Ishikawa (cell line): ENCODE data around the gene CLCN4.

Source experiments
- CEBPB ChIP-seq: IDR thresholded peaks from 2 replicates; pipeline ENCODE4 v1.6.1; 2012
- CREB1 ChIP-seq: IDR thresholded peaks from 2 replicates; pipeline ENCODE4 v1.6.1; 2012; ENCODE audit warnings: low read depth
- EGR1 ChIP-seq: IDR thresholded peaks from 2 replicates; pipeline ENCODE4 v1.6.1; 2012
- EP300 ChIP-seq: IDR thresholded peaks from 2 replicates; pipeline ENCODE4 v1.6.1; 2012; ENCODE audit warnings: borderline replicate concordance
- FOXM1 ChIP-seq: IDR thresholded peaks from 2 replicates; pipeline ENCODE4 v1.6.1; 2012; ENCODE audit warnings: low read depth, borderline replicate concordance
- NFIC ChIP-seq: IDR thresholded peaks from 2 replicates; pipeline ENCODE4 v1.6.1; 2012
- RAD21 ChIP-seq: IDR thresholded peaks from 2 replicates; pipeline ENCODE4 v1.6.1; 2012; ENCODE audit warnings: low read depth
- TAF1 ChIP-seq: IDR thresholded peaks from 2 replicates; pipeline ENCODE4 v1.6.1; 2012; ENCODE audit warnings: low read depth, mild to moderate bottlenecking
- TCF12 ChIP-seq: IDR thresholded peaks from 2 replicates; pipeline ENCODE4 v1.6.1; 2012; ENCODE audit warnings: low read depth
- TEAD4 ChIP-seq: IDR thresholded peaks from 2 replicates; pipeline ENCODE4 v1.6.1; 2012
- YY1 ChIP-seq: IDR thresholded peaks from 2 replicates; pipeline ENCODE4 v1.6.1; 2012; ENCODE audit warnings: low read depth
- ZBTB7A ChIP-seq: IDR thresholded peaks from 2 replicates; pipeline ENCODE4 v1.6.1; 2012; ENCODE audit warnings: low read depth
- TF ChIP-seq, protein P1 (sequence below): IDR thresholded peaks from 2 replicates; pipeline ENCODE4 v1.6.1; 2012; ENCODE audit warnings: low read depth, mild to moderate bottlenecking
- TF ChIP-seq, protein P2 (sequence below): IDR thresholded peaks from 2 replicates; pipeline ENCODE4 v1.6.1; 2012
- TF ChIP-seq, protein P3 (sequence below): IDR thresholded peaks from 2 replicates; pipeline ENCODE4 v1.6.1; 2012

The CLCN4 gene

GRCh38 chrX:10195947-10196346 is 39.2 kb downstream of the CLCN4 start:
- TF ChIP-seq EGR1, result no peak
- TF ChIP-seq CEBPB, result no peak
- TF ChIP-seq, protein P1, sequence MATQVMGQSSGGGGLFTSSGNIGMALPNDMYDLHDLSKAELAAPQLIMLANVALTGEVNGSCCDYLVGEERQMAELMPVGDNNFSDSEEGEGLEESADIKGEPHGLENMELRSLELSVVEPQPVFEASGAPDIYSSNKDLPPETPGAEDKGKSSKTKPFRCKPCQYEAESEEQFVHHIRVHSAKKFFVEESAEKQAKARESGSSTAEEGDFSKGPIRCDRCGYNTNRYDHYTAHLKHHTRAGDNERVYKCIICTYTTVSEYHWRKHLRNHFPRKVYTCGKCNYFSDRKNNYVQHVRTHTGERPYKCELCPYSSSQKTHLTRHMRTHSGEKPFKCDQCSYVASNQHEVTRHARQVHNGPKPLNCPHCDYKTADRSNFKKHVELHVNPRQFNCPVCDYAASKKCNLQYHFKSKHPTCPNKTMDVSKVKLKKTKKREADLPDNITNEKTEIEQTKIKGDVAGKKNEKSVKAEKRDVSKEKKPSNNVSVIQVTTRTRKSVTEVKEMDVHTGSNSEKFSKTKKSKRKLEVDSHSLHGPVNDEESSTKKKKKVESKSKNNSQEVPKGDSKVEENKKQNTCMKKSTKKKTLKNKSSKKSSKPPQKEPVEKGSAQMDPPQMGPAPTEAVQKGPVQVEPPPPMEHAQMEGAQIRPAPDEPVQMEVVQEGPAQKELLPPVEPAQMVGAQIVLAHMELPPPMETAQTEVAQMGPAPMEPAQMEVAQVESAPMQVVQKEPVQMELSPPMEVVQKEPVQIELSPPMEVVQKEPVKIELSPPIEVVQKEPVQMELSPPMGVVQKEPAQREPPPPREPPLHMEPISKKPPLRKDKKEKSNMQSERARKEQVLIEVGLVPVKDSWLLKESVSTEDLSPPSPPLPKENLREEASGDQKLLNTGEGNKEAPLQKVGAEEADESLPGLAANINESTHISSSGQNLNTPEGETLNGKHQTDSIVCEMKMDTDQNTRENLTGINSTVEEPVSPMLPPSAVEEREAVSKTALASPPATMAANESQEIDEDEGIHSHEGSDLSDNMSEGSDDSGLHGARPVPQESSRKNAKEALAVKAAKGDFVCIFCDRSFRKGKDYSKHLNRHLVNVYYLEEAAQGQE, result no peak
- TF ChIP-seq RAD21, result no peak
- no peak for TF ChIP-seq EP300
- no peak for TF ChIP-seq TAF1

- TF ChIP-seq NFIC (no peak), EP300 (no peak), FOXM1 (no peak), ZBTB7A (no peak), TAF1 (no peak), CEBPB (no peak), YY1 (no peak), RAD21 (no peak), TCF12 (no peak)
- TF ChIP-seq, protein P2, sequence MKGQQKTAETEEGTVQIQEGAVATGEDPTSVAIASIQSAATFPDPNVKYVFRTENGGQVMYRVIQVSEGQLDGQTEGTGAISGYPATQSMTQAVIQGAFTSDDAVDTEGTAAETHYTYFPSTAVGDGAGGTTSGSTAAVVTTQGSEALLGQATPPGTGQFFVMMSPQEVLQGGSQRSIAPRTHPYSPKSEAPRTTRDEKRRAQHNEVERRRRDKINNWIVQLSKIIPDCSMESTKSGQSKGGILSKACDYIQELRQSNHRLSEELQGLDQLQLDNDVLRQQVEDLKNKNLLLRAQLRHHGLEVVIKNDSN, result no peak
- TF ChIP-seq, protein P1, result no peak
Measured at GRCh38 chrX:10197279-10198210, 40.8 kb downstream of the CLCN4 start.

- TF ChIP-seq TEAD4 (no peak), FOXM1 (no peak), TAF1 (no peak), TCF12 (no peak), EGR1 (no peak), CEBPB (no peak)
- TF ChIP-seq, protein P2, result no peak
Measured at GRCh38 chrX:10198254-10198653, 41.5 kb downstream of the CLCN4 start.

DNA sequence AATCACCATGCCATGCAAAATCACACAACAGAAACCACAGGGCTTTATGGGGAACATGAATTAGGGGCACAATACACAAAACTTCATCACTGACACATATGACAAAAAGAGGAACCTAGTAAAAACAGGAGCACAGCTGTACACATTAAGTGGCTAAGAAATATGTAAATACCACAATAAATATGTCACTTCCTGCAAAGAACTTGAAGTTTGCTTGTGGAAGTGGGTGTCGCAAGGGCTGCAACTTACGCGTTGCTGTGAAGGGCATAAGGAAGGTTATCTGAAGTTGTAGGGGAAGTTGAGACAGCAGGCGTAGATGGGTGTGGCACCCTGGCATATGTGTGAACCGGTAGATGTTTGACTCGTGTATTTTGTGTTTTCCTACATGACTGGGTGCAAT is 42.4 kb downstream of the CLCN4 start:
- TF ChIP-seq, protein P3, sequence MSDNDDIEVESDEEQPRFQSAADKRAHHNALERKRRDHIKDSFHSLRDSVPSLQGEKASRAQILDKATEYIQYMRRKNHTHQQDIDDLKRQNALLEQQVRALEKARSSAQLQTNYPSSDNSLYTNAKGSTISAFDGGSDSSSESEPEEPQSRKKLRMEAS, result no peak
- TF ChIP-seq EGR1 (no peak), EP300 (no peak), NFIC (no peak), TAF1 (no peak), YY1 (no peak), CEBPB (no peak), TEAD4 (no peak), TCF12 (no peak), ZBTB7A (no peak), RAD21 (no peak), CREB1 (no peak), FOXM1 (no peak)
- TF ChIP-seq, protein P1, result no peak
- TF ChIP-seq, protein P2, result no peak

DNA sequence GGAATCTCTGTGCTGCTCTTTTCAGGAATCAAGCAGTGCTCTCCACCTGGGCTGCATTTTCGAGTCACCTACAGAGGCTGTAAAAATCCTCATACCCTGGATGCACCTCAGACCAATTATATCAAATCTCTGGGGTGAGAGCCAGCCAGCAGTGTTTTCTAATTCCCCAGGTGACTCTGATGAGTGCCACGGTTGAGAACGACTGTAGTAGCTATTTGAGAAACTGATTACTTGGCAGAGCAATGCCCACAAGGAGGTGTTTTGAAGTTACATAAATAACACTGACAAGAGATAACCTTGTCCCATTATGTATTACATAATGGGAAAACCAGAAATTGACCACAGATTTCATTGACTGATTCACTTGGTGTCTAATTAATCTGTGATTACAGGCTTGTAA is 46.8 kb downstream of the CLCN4 start:
- TF ChIP-seq RAD21 (no peak), FOXM1 (no peak)
